K562 (cell line): ENCODE results near the gene SP2.

ENCODE experiments used
- E2F1 ChIP-seq: sonication (generic); formaldehyde crosslinking; IDR thresholded peaks from 2 replicates; pipeline ENCODE4 v1.8.1; 2023; ENCODE audit warnings: mild to moderate bottlenecking, missing genetic modification reagents, moderate library complexity
- NFIX ChIP-seq: fragments of 250-450 bp; sonication (Bioruptor Pico); IDR thresholded peaks from 2 replicates; pipeline ENCODE4 v1.4.0; 2020; ENCODE audit warnings: low read depth, mild to moderate bottlenecking, moderate library complexity
- POLR2AphosphoS5 ChIP-seq: IDR thresholded peaks from 2 replicates; pipeline ENCODE4 v1.6.1; 2011; ENCODE audit warnings: mild to moderate bottlenecking, low read depth, low read length, moderate library complexity; ENCODE audit not compliant: control insufficient read depth, insufficient read depth
- TAF1 ChIP-seq: IDR thresholded peaks from 2 replicates; pipeline ENCODE4 v1.6.1; 2011; ENCODE audit warnings: mild to moderate bottlenecking, low read length, moderate library complexity; ENCODE audit not compliant: insufficient read depth, control insufficient read depth, severe bottlenecking; ENCODE audit errors: extremely low read depth
- ZFX ChIP-seq: sonication (generic); formaldehyde crosslinking; IDR thresholded peaks from 2 replicates; pipeline ENCODE4 v1.8.0; 2022; ENCODE audit warnings: mild to moderate bottlenecking, missing genetic modification reagents, moderate library complexity
- ZKSCAN8 ChIP-seq: fragments of 200-800 bp; sonication (Bioruptor generic); IDR thresholded peaks from 2 replicates; pipeline ENCODE4 v1.6.1; 2016; ENCODE audit warnings: missing genetic modification characterization, missing compliant biosample characterization
- ZNF699 ChIP-seq: fragments of 250-450 bp; sonication (Bioruptor Pico); IDR thresholded peaks from 2 replicates; pipeline ENCODE4 v1.8.0; 2021; ENCODE audit warnings: mild to moderate bottlenecking, moderate library complexity; ENCODE audit not compliant: insufficient replicate concordance
- TF ChIP-seq, protein P1 (sequence below): fragments of 450-650 bp; IDR thresholded peaks from 2 replicates; pipeline ENCODE4 v1.6.1; 2017; ENCODE audit warnings: antibody characterized with exemption, mild to moderate bottlenecking

DNA sequence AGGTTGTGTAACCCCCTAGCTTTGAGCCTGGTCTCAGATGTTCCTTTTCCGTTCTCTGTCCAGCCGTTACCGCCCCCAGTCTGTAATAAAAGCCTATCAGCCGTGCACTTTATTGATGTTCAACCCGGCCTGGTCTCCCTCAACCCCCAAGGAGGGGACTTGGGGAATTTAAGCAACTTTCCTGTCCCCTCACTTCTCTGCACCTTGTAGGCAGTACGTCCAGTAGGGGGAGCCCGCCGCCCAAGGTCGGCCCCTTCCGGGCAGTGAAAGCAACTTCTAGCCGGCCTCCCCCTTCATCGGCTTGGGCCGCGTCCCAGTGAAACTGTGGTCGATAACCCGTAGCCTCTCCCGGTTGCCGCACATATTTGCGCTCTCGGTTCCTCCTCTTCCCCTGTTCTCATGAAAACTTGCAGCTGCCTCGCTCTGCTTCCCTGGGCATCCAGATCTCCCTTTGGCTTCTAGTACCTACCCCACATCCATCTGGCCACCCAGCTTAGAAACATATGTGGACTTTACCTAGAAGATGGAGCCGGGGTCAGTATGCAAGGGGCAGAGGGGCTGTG is 53.2 kb downstream of the SP2 start:
- TF ChIP-seq ZKSCAN8 (CRISPR knock-in tag) (no peak), NFIX (CRISPR knock-in tag) (no peak), ZNF699 (CRISPR knock-in tag) (no peak), POLR2AphosphoS5 (no peak), TAF1 (no peak), ZFX (CRISPR knock-in tag) (peak; percentile 21; the same call in 1 of the 2 replicates), E2F1 (CRISPR knock-in tag) (no peak)
- TF ChIP-seq, protein P1, sequence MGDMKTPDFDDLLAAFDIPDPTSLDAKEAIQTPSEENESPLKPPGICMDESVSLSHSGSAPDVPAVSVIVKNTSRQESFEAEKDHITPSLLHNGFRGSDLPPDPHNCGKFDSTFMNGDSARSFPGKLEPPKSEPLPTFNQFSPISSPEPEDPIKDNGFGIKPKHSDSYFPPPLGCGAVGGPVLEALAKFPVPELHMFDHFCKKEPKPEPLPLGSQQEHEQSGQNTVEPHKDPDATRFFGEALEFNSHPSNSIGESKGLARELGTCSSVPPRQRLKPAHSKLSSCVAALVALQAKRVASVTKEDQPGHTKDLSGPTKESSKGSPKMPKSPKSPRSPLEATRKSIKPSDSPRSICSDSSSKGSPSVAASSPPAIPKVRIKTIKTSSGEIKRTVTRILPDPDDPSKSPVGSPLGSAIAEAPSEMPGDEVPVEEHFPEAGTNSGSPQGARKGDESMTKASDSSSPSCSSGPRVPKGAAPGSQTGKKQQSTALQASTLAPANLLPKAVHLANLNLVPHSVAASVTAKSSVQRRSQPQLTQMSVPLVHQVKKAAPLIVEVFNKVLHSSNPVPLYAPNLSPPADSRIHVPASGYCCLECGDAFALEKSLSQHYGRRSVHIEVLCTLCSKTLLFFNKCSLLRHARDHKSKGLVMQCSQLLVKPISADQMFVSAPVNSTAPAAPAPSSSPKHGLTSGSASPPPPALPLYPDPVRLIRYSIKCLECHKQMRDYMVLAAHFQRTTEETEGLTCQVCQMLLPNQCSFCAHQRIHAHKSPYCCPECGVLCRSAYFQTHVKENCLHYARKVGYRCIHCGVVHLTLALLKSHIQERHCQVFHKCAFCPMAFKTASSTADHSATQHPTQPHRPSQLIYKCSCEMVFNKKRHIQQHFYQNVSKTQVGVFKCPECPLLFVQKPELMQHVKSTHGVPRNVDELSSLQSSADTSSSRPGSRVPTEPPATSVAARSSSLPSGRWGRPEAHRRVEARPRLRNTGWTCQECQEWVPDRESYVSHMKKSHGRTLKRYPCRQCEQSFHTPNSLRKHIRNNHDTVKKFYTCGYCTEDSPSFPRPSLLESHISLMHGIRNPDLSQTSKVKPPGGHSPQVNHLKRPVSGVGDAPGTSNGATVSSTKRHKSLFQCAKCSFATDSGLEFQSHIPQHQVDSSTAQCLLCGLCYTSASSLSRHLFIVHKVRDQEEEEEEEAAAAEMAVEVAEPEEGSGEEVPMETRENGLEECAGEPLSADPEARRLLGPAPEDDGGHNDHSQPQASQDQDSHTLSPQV = no peak
